DND-41 (cell line): Measurements from ENCODE around the gene FADS6.

Source experiments
- ATAC-seq: fragments of 200-7000 bp; cut with Tn5 transposase; 3 replicates; pipeline ENCODE4 v1.9.1; 2021; ENCODE audit warnings: low read depth; ENCODE audit not compliant: insufficient read depth
- DNase-seq: peaks from one replicate; pipeline ENCODE4 v3.0.0-alpha.2; 2020
- H2AFZ ChIP-seq: 2 replicates; pipeline ENCODE4 v1.6.0; 2012; ENCODE audit warnings: low read depth, low read length
- H3K27ac ChIP-seq: 2 replicates; pipeline ENCODE4 v1.5.1; 2012; ENCODE audit warnings: low read length, inconsistent platforms
- H3K27me3 ChIP-seq: fragments of 200-600 bp; sonication (generic); 2 replicates; pipeline ENCODE4 v1.6.0; 2012; ENCODE audit warnings: low read length, mild to moderate bottlenecking, inconsistent platforms; ENCODE audit not compliant: insufficient read depth, poor library complexity
- H3K36me3 ChIP-seq: 2 replicates; pipeline ENCODE4 v1.5.1; 2012; ENCODE audit warnings: low read length, inconsistent platforms; ENCODE audit not compliant: insufficient read depth
- H3K4me1 ChIP-seq: 2 replicates; pipeline ENCODE4 v1.5.1; 2012; ENCODE audit warnings: mild to moderate bottlenecking, low read length; ENCODE audit not compliant: insufficient read depth
- H3K4me2 ChIP-seq: 2 replicates; pipeline ENCODE4 v1.6.0; 2012; ENCODE audit warnings: mild to moderate bottlenecking, moderate library complexity, low read length, inconsistent platforms; ENCODE audit not compliant: insufficient read depth
- H3K4me3 ChIP-seq, 2 experiments: fragments of 200-600 bp in 1 of 2; shearing (Covaris generic) in 1 of 2; 2 replicates each; pipeline ENCODE4 v1.5.1; 2012 to 2016; ENCODE audit warnings: inconsistent platforms in 2 of 2, low read length in 2 of 2, mild to moderate bottlenecking in 2 of 2, low read depth in 1 of 2, moderate library complexity in 1 of 2
- H3K79me2 ChIP-seq: 2 replicates; pipeline ENCODE4 v1.6.0; 2012; ENCODE audit warnings: low read length, inconsistent platforms; ENCODE audit not compliant: insufficient read depth
- H3K9ac ChIP-seq: 2 replicates; pipeline ENCODE4 v1.6.0; 2012; ENCODE audit warnings: low read depth, mild to moderate bottlenecking, inconsistent platforms, low read length, moderate library complexity
- H3K9me3 ChIP-seq: 2 replicates; pipeline ENCODE4 v1.5.1; 2012; ENCODE audit warnings: low read length, moderate library complexity, mild to moderate bottlenecking, inconsistent platforms; ENCODE audit not compliant: insufficient read depth, severe bottlenecking
- H4K20me1 ChIP-seq: 2 replicates; pipeline ENCODE4 v1.6.0; 2012; ENCODE audit warnings: low read length; ENCODE audit not compliant: insufficient read depth
- EZH2 ChIP-seq: IDR thresholded peaks from 3 replicates; pipeline ENCODE4 v1.6.1; 2012; ENCODE audit warnings: borderline replicate concordance, low read depth, mild to moderate bottlenecking, moderate library complexity, low read length, inconsistent platforms; ENCODE audit not compliant: severe bottlenecking
- TF ChIP-seq, protein P1 (sequence below): IDR thresholded peaks from 2 replicates; pipeline ENCODE4 v1.5.1; 2012; ENCODE audit warnings: borderline replicate concordance, low read length, moderate library complexity, mild to moderate bottlenecking; ENCODE audit not compliant: poor library complexity, severe bottlenecking; ENCODE audit errors: extremely low read depth

The FADS6 gene

DNA sequence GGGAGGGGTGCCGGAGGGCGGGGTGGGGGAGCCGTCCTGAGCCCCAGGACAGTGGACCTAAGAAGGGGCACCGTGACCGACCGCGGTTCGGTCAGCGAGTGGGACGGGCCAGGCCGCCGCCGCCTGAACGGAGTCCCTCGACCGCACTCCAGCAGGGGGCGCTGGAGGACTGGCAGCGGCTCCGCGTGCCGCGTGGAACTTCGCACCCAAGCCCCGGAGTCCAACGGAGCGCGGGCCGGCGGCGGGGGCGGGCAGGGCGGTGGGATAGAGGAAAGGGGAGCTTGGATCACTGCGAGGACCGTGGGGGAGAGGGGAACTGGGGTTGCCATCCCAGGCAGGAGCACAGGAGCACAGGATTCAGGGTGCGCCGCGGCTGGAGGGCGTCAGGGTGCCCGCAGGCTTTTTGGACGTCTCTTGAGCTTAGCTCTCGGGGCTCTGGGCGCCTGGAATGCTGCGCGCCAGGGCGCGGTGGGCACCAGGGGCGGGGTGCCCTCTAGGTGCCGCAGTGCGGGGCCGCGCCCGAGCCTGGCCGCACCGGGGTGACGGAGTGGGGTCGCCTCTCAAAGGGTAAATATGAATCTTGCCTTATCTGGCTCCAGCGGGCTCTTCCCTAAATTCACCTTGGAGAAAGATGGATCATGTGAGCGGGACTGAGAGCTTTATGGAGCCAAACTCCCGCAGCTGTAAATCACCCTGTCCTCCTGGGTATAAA lies 30.3 kb upstream of the FADS6 start:
- H3K9ac ChIP-seq, result no peak overlapping the region
- H3K27ac ChIP-seq, result no peak overlapping the region
- no peak overlapping the region for H2AFZ ChIP-seq
- peaks cover 20% of the 10 kb centered on the region for H3K27me3 ChIP-seq
- H3K4me1 ChIP-seq, result no peaks in the 10 kb centered on the region
- no peaks in the 10 kb centered on the region for H3K9me3 ChIP-seq
- 0 out of 3 replicates have a peak, but pooled peaks have one; percentile 3 for ATAC-seq
- no peaks in the 10 kb centered on the region for H3K36me3 ChIP-seq
- DNase-seq, result no peak
- no peak overlapping the region for H3K4me2 ChIP-seq
- no peaks in the 10 kb centered on the region for H3K79me2 ChIP-seq
- no peaks in the 10 kb centered on the region; the same call in 1 of the 2 replicates for H4K20me1 ChIP-seq
- H3K4me3 ChIP-seq, result no peak overlapping the region
- no peak for TF ChIP-seq EZH2
- TF ChIP-seq, protein P1, sequence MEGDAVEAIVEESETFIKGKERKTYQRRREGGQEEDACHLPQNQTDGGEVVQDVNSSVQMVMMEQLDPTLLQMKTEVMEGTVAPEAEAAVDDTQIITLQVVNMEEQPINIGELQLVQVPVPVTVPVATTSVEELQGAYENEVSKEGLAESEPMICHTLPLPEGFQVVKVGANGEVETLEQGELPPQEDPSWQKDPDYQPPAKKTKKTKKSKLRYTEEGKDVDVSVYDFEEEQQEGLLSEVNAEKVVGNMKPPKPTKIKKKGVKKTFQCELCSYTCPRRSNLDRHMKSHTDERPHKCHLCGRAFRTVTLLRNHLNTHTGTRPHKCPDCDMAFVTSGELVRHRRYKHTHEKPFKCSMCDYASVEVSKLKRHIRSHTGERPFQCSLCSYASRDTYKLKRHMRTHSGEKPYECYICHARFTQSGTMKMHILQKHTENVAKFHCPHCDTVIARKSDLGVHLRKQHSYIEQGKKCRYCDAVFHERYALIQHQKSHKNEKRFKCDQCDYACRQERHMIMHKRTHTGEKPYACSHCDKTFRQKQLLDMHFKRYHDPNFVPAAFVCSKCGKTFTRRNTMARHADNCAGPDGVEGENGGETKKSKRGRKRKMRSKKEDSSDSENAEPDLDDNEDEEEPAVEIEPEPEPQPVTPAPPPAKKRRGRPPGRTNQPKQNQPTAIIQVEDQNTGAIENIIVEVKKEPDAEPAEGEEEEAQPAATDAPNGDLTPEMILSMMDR, result peak; percentile 46

DNA sequence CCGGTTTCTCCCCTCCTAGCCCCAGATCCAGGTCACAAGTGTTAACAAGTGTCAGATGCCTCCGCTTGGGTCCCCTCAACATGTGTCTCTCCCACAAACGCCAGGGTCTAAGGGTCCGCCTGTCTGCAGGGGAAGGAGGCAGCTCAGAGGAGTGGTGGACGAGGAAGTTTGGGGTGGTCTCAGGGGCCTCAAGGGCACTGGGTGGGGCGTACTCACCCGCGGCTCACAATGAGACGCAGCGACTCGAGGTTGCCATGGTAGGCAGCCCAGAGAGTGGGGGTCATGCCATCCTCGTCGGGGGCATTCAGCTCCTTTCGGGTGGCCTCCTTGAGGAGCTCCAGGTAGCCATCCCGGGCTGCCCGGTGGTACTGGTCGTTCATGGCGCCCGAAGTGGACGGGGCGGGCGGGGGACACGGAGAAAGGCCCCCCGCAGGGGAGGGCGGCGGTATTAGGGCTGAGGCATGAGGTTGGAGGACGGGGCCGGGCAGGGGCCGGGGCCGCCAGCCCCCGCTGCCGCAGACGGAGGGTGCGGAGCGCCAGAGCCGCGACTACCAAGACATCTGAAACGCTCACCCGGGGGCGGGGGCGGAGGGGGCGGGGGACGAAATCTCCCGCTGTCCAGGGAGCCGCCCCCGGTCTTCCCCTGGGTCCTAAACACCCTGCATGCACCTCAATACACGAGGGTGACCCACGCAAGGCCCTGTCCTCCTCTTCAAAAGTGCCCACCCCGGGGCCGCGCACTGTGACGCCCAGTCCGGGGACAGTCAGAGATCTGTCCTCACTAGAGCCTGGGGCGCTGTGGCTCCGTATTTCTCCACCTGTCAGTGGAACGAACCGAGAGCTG lies 29.5 kb upstream of the FADS6 start, which contains the start of gene USH1G:
Gene USH1G (minus strand): TSS at position 562 of the 844 bp plus-strand sequence. CDS start 182 bp downstream, at position 380.
- H3K4me2 ChIP-seq, result no peak within 1 kb of the TSS
- H4K20me1 ChIP-seq, result no peaks in the 10 kb centered on the region; the same call in 1 of the 2 replicates
- H3K9me3 ChIP-seq, result no peaks in the 10 kb centered on the region
- H3K9ac ChIP-seq, result no peak within 1 kb of the TSS
- ATAC-seq (peak; percentile 55; the same call in 2 of the 3 replicates), DNase-seq (peak; percentile 15)
- H3K27me3 ChIP-seq, result peaks cover 19% of the 10 kb centered on the region
- H3K79me2 ChIP-seq, result no peaks in the 10 kb centered on the region
- TF ChIP-seq EZH2, result no peak
- TF ChIP-seq, protein P1, result no peak
- no peaks in the 10 kb centered on the region for H3K4me1 ChIP-seq
- H3K4me3 ChIP-seq, result no peak within 1 kb of the TSS
- H3K27ac ChIP-seq, result no peak within 1 kb of the TSS
- H3K36me3 ChIP-seq, result no peaks in the 10 kb centered on the region
- no peak within 1 kb of the TSS for H2AFZ ChIP-seq

DNA sequence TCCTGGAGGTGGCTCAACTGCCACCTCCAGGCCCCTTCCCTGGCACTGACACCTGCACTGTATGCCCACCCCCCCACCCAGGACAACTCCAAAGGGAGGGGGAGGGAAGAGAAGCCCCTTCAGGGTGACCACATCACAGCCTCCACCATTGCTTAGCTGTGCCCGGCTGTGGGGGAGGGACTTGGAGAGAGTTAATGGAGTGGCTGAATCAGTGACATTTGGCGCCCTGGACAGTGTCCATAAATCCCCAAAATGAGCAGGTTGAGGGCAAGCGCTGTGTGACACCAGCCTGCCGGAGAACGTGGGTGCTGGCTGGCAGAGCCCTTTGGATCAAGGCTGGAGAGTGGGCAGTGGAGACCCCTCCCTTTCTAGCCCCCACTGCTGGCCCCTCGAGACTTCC lies 28.7 kb upstream of the FADS6 start:
- peaks cover 12% of the 10 kb centered on the region for H3K27me3 ChIP-seq
- no peaks in the 10 kb centered on the region for H3K36me3 ChIP-seq
- no peaks in the 10 kb centered on the region for H3K79me2 ChIP-seq
- no peaks in the 10 kb centered on the region for H3K4me1 ChIP-seq
- ATAC-seq, result no peak
- no peak for DNase-seq
- no peaks in the 10 kb centered on the region; the same call in 1 of the 2 replicates for H4K20me1 ChIP-seq
- H3K27ac ChIP-seq, result no peak overlapping the region
- H3K9ac ChIP-seq, result no peak overlapping the region
- H3K4me2 ChIP-seq, result no peak overlapping the region
- H2AFZ ChIP-seq, result no peak overlapping the region
- no peaks in the 10 kb centered on the region for H3K9me3 ChIP-seq
- no peak for TF ChIP-seq EZH2
- TF ChIP-seq, protein P1, result no peak
- H3K4me3 ChIP-seq, result no peak overlapping the region
